H9 (cell line): ENCODE data around the gene SPATA31E1. TPM values are rescaled to one million over a fixed set of nuclear protein-coding genes. Genes with fewer than 3 reads are reported as not detected.

Source experiments
- DNase-seq: peaks from one replicate; pipeline ENCODE4 v3.0.0-alpha.2; 2017
- H2AFZ ChIP-seq: one replicate; pipeline ENCODE4 v1.6.1; 2013; ENCODE audit warnings: mild to moderate bottlenecking, low read length, control low read depth, moderate library complexity
- H2AK5ac ChIP-seq: 2 replicates; pipeline ENCODE4 v1.6.1; 2013; ENCODE audit warnings: low read length, control low read depth, mixed read lengths; ENCODE audit not compliant: insufficient read length
- H2BK120ac ChIP-seq: one replicate; pipeline ENCODE4 v1.6.1; 2013; ENCODE audit warnings: low read depth, mild to moderate bottlenecking, low read length, control low read depth, inconsistent platforms; ENCODE audit not compliant: poor library complexity, severe bottlenecking
- H2BK12ac ChIP-seq: 2 replicates; pipeline ENCODE4 v1.6.1; 2013; ENCODE audit warnings: low read length, control low read depth, mixed read lengths, low read depth; ENCODE audit not compliant: insufficient read length
- H2BK15ac ChIP-seq: 2 replicates; pipeline ENCODE4 v1.6.1; 2013; ENCODE audit warnings: low read depth, low read length, control low read depth
- H2BK20ac ChIP-seq: one replicate; pipeline ENCODE4 v1.6.1; 2013; ENCODE audit warnings: low read depth, mild to moderate bottlenecking, low read length, control low read depth, inconsistent platforms; ENCODE audit not compliant: poor library complexity, severe bottlenecking
- H2BK5ac ChIP-seq: 2 replicates; pipeline ENCODE4 v1.6.1; 2013; ENCODE audit warnings: low read length, control low read depth, mixed read lengths; ENCODE audit not compliant: insufficient read length
- H3K14ac ChIP-seq: 2 replicates; pipeline ENCODE4 v1.6.1; 2013; ENCODE audit warnings: low read length, control low read depth; ENCODE audit not compliant: insufficient read depth
- H3K18ac ChIP-seq: 2 replicates; pipeline ENCODE4 v1.6.1; 2013; ENCODE audit warnings: low read depth, mild to moderate bottlenecking, mixed read lengths, low read length, control low read depth; ENCODE audit not compliant: insufficient read length
- H3K23ac ChIP-seq: 2 replicates; pipeline ENCODE4 v1.6.1; 2013; ENCODE audit warnings: low read length, control low read depth, mixed read lengths, low read depth; ENCODE audit not compliant: insufficient read length
- H3K23me2 ChIP-seq: 2 replicates; pipeline ENCODE4 v1.6.1; 2013; ENCODE audit warnings: low read depth, mild to moderate bottlenecking, mixed read lengths, low read length, control low read depth; ENCODE audit not compliant: insufficient read length, poor library complexity, severe bottlenecking
- H3K27ac ChIP-seq: 2 replicates; pipeline ENCODE4 v1.5.1; 2013; ENCODE audit warnings: low read length, control low read depth, mixed read lengths, low read depth; ENCODE audit not compliant: insufficient read length
- H3K27me3 ChIP-seq: 2 replicates; pipeline ENCODE4 v1.6.1; 2013; ENCODE audit warnings: low read length, control low read depth, inconsistent platforms; ENCODE audit not compliant: insufficient read depth
- H3K4ac ChIP-seq: 2 replicates; pipeline ENCODE4 v1.6.1; 2013; ENCODE audit warnings: low read depth, mild to moderate bottlenecking, control low read depth, inconsistent platforms, low read length, moderate library complexity
- H3K4me1 ChIP-seq: 2 replicates; pipeline ENCODE4 v1.6.1; 2013; ENCODE audit warnings: low read length, control low read depth, inconsistent platforms; ENCODE audit not compliant: insufficient read depth
- H3K4me2 ChIP-seq: 2 replicates; pipeline ENCODE4 v1.6.1; 2013; ENCODE audit warnings: low read length, control low read depth, mixed read lengths; ENCODE audit not compliant: insufficient read length, insufficient read depth
- H3K56ac ChIP-seq: 2 replicates; pipeline ENCODE4 v1.6.1; 2013; ENCODE audit warnings: low read depth, mild to moderate bottlenecking, mixed read lengths, low read length, control low read depth; ENCODE audit not compliant: insufficient read length
- H3K79me1 ChIP-seq: 2 replicates; pipeline ENCODE4 v1.6.1; 2013; ENCODE audit warnings: low read depth, mild to moderate bottlenecking, moderate library complexity, low read length, control low read depth, inconsistent platforms; ENCODE audit not compliant: insufficient read depth, poor library complexity, severe bottlenecking
- H3K79me2 ChIP-seq: 2 replicates; pipeline ENCODE4 v1.6.1; 2013; ENCODE audit warnings: low read length, control low read depth, inconsistent platforms; ENCODE audit not compliant: insufficient read depth
- H3K9ac ChIP-seq: 2 replicates; pipeline ENCODE4 v1.6.1; 2013; ENCODE audit warnings: low read length, control low read depth, mixed read lengths; ENCODE audit not compliant: insufficient read length; ENCODE audit errors: extremely low read depth
- H3K9me3 ChIP-seq: one replicate; pipeline ENCODE4 v1.6.1; 2013; ENCODE audit warnings: low read depth, low read length, inconsistent platforms; ENCODE audit not compliant: control insufficient read depth
- H3T11ph ChIP-seq: one replicate; pipeline ENCODE4 v1.6.1; 2013; ENCODE audit warnings: mild to moderate bottlenecking, low read length, control low read depth, inconsistent platforms
- H4K20me1 ChIP-seq: one replicate; pipeline ENCODE4 v1.6.1; 2013; ENCODE audit not compliant: control insufficient read depth, insufficient read length, insufficient read depth
- H4K5ac ChIP-seq: 2 replicates; pipeline ENCODE4 v1.6.1; 2013; ENCODE audit warnings: low read depth, mild to moderate bottlenecking, mixed read lengths, low read length, control low read depth; ENCODE audit not compliant: insufficient read length
- H4K8ac ChIP-seq: replicated peaks from 2 replicates; pipeline ENCODE4 v1.6.1; 2013; ENCODE audit warnings: low read length, control low read depth, mixed read lengths, low read depth; ENCODE audit not compliant: insufficient read length
- H4K91ac ChIP-seq: 2 replicates; pipeline ENCODE4 v1.6.1; 2013; ENCODE audit warnings: low read depth, mild to moderate bottlenecking, moderate library complexity, mixed read lengths, low read length, control low read depth; ENCODE audit not compliant: insufficient read length
- H3K27ac Mint-ChIP-seq, 3 experiments: 2 replicates in 2 of 3; 3 replicates in 1 of 3; pipeline ENCODE4 v1.8.0; 2020 to 2021; ENCODE audit warnings: mixed read lengths in 3 of 3, mild to moderate bottlenecking in 1 of 3, moderate library complexity in 1 of 3
- H3K27me3 Mint-ChIP-seq: 2 replicates; pipeline ENCODE4 v1.8.0; 2021; ENCODE audit warnings: low read depth, mild to moderate bottlenecking, moderate library complexity, mixed read lengths
- H3K36me3 Mint-ChIP-seq, 3 experiments: 2 replicates in 2 of 3; 3 replicates in 1 of 3; pipeline ENCODE4 v1.8.0; 2020 to 2021; ENCODE audit warnings: low read depth in 3 of 3, mixed read lengths in 3 of 3; ENCODE audit not compliant: insufficient read depth in 1 of 3
- H3K4me1 Mint-ChIP-seq, 2 experiments: 2 replicates each; pipeline ENCODE4 v1.8.0; 2020; ENCODE audit warnings: mixed read lengths in 2 of 2
- H3K4me3 Mint-ChIP-seq, 2 experiments: 2 replicates in 1 of 2; 3 replicates in 1 of 2; pipeline ENCODE4 v1.8.0; 2020 to 2021; ENCODE audit warnings: mild to moderate bottlenecking in 2 of 2, mixed read lengths in 2 of 2, moderate library complexity in 1 of 2
- H3K9me3 Mint-ChIP-seq, 2 experiments: 2 replicates in 1 of 2; 3 replicates in 1 of 2; pipeline ENCODE4 v1.8.0; 2020; ENCODE audit warnings: mild to moderate bottlenecking in 2 of 2, mixed read lengths in 2 of 2, moderate library complexity in 1 of 2
- CTCF ChIP-seq: fragments of 200-600 bp; sonication (generic); conservative IDR thresholded peaks from 3 replicates; pipeline ENCODE4 v1.8.0; 2021; ENCODE audit warnings: antibody characterized with exemption, mild to moderate bottlenecking
- WGBS: extraction: QIAGEN DNeasy Blood & Tissue Kit; methylation state at CpG from one replicate; pipeline ENCODE4 v1.1.7; 2013; ENCODE audit warnings: missing lambda C conversion rate, low lambda C conversion rate, mixed read lengths; ENCODE audit not compliant: insufficient read length; ENCODE audit errors: extremely low coverage; 5-methylcytosine and 5-hydroxymethylcytosine counted together
- total RNA-seq: library from RNA; stranded (reverse); gene quantifications from 2 replicates; pipeline ENCODE4 v1.2.1, GENCODE V29; 2021

The SPATA31E1 gene
- total RNA-seq, 1 experiment from 2014 or later, result 0.09 TPM

- H3K4me2 ChIP-seq, result no peak overlapping the region
- H4K91ac ChIP-seq, result no peak overlapping the region
- TF ChIP-seq CTCF, result no peak
- H3K79me1 ChIP-seq, result no peaks in the 10 kb centered on the region
- H3K79me2 ChIP-seq, result no peaks in the 10 kb centered on the region
- no peak overlapping the region for H3K4ac ChIP-seq
- no peak for DNase-seq
- H4K20me1 ChIP-seq, result no peaks in the 10 kb centered on the region
- H3K9me3 Mint-ChIP-seq, result peaks cover 11 to 14% of the 10 kb centered on the region in 2 experiments
- H3K27ac Mint-ChIP-seq, result 0 out of 7 replicates have a peak overlapping the region, but pooled peaks of 1 of the 3 experiments have one; percentile 29
- H3K4me1 ChIP-seq, result no peaks in the 10 kb centered on the region
- H2BK15ac ChIP-seq, result no peak overlapping the region
- H2BK5ac ChIP-seq, result no peak overlapping the region
- H3K23me2 ChIP-seq, result no peaks in the 10 kb centered on the region
- H3K9me3 ChIP-seq, result no peaks in the 10 kb centered on the region
- no peak overlapping the region for H3K56ac ChIP-seq
- WGBS, result no CpG with 5 or more reads among the region's 3 CpGs
- no peak overlapping the region for H2AFZ ChIP-seq
- H3K36me3 Mint-ChIP-seq, result peaks cover 7 to 18% (median 12%) of the 10 kb centered on the region in 3 experiments; a peak in 6 of 7 replicates
- no peak overlapping the region for H4K8ac ChIP-seq
- no peak overlapping the region for H3T11ph ChIP-seq
- no peak overlapping the region for H2BK120ac ChIP-seq
- H3K9ac ChIP-seq, result no peak overlapping the region
- H3K18ac ChIP-seq, result no peak overlapping the region
- peaks cover 2% of the 10 kb centered on the region; the same call in 1 of the 2 replicates for H3K27me3 Mint-ChIP-seq
- no peak overlapping the region for H3K14ac ChIP-seq
- peaks cover 15 to 17% of the 10 kb centered on the region in 2 experiments for H3K4me1 Mint-ChIP-seq
- H4K5ac ChIP-seq, result no peak overlapping the region
- H3K27me3 ChIP-seq, result no peaks in the 10 kb centered on the region
- H3K4me3 Mint-ChIP-seq, result no peak overlapping the region; a peak in 1 of 5 replicates
- no peak overlapping the region for H3K23ac ChIP-seq
- no peak overlapping the region for H2AK5ac ChIP-seq
- no peak overlapping the region for H3K27ac ChIP-seq
- no peak overlapping the region for H2BK20ac ChIP-seq
- no peak overlapping the region for H2BK12ac ChIP-seq
Observed at GRCh38 chr9:87855061-87855460, 27.6 kb upstream of the SPATA31E1 start.
